ENCODE data around the gene PRKAG2. TPM values are rescaled to one million over a fixed set of nuclear protein-coding genes. Genes with fewer than 3 reads are reported as not detected.

The PRKAG2 gene
- polyA plus RNA-seq, 1 of the 3 experiments (the other 2 are of a cell fraction), result 51.6 TPM

DNA sequence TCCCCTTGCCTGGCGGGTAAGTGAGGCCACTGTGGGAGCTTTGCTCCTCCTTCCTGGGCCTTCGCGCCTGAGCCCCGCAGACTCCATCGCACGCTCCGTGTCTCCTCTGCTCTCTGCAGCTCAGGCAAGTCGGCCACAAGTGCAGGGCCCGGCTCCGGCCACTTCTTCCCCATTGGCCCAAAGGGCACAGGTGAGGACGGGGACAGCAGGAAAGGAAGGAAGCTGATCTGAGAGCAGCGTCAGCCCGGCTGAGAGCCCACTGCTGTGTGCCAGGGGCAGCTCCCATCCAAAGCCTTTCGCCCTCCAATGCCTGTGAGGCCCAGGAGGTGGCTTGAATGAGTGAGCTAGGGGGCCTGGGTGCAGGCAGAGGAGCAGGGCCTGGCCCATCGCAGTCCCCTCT, 323.6 kb downstream of the PRKAG2 start:
- Histone ChIP-seq H3K36me3 (replicated peaks in 1 of 2; ENCODE audit: control insufficient read depth in 1 of 2, insufficient read depth in 2 of 2, low read length in 1 of 2) (peaks cover 8 to 14% of the 10 kb centered on the region in 2 experiments), H3F3A (replicated peaks; ENCODE audit: insufficient read depth) (no peaks in the 10 kb centered on the region), H3K9me2 (no peaks in the 10 kb centered on the region), H3K4me2 (no peak overlapping the region), H4K20me1 (ENCODE audit: insufficient read depth) (no peaks in the 10 kb centered on the region), H3K4me1 (ENCODE audit: control insufficient read depth in 1 of 2, insufficient read depth in 2 of 2, low read depth in 1 of 2, low read length in 1 of 2) (peaks cover 0 to 2% of the 10 kb centered on the region in 2 experiments; a peak in 1 of 4 replicates), H2AFZ (ENCODE audit: low read depth) (no peak overlapping the region), H3K9me3 (no peaks in the 10 kb centered on the region), H3K79me2 (ENCODE audit: insufficient read depth) (no peaks in the 10 kb centered on the region), H3K4me3 (ENCODE audit: low read depth in 2 of 2, low read length in 1 of 2) (no peak overlapping the region), H3K27ac (ENCODE audit: low read depth in 2 of 2, low read length in 1 of 2) (no peak overlapping the region), H3K27me3 (ENCODE audit: insufficient read depth) (no peaks in the 10 kb centered on the region), H3K9ac (no peak overlapping the region)
- DNase-seq, result no peak
- CTCF ChIA-PET, result interaction anchor here (1.1 to 1.7 kb wide), 4 partner anchors 16 to 203 kb away, joined by 4 to 5 read pairs (median 5); no protein-coding TSS in a partner anchor
- TF ChIP-seq POLR2AphosphoS5 (IDR thresholded peaks at IDR 0.05; ENCODE audit: low read depth, low read length), result no peak
- TF ChIP-seq, protein P1, sequence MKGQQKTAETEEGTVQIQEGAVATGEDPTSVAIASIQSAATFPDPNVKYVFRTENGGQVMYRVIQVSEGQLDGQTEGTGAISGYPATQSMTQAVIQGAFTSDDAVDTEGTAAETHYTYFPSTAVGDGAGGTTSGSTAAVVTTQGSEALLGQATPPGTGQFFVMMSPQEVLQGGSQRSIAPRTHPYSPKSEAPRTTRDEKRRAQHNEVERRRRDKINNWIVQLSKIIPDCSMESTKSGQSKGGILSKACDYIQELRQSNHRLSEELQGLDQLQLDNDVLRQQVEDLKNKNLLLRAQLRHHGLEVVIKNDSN (IDR thresholded peaks at IDR 0.05; ENCODE audit: borderline replicate concordance, low read depth), result no peak
- no peak for TF ChIP-seq GATA2 (CRISPR knock-in tag; IDR thresholded peaks at IDR 0.05)
- no peak for TF ChIP-seq TCF12 (IDR thresholded peaks at IDR 0.05)
- TF ChIP-seq, protein P2, sequence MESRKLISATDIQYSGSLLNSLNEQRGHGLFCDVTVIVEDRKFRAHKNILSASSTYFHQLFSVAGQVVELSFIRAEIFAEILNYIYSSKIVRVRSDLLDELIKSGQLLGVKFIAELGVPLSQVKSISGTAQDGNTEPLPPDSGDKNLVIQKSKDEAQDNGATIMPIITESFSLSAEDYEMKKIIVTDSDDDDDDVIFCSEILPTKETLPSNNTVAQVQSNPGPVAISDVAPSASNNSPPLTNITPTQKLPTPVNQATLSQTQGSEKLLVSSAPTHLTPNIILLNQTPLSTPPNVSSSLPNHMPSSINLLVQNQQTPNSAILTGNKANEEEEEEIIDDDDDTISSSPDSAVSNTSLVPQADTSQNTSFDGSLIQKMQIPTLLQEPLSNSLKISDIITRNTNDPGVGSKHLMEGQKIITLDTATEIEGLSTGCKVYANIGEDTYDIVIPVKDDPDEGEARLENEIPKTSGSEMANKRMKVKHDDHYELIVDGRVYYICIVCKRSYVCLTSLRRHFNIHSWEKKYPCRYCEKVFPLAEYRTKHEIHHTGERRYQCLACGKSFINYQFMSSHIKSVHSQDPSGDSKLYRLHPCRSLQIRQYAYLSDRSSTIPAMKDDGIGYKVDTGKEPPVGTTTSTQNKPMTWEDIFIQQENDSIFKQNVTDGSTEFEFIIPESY (IDR thresholded peaks at IDR 0.05; ENCODE audit: borderline replicate concordance, low read depth), result no peak
- no peak for TF ChIP-seq REST (IDR thresholded peaks at IDR 0.05; ENCODE audit: low read depth, low read length)
- no peak for TF ChIP-seq FOSL2 (IDR thresholded peaks at IDR 0.05; ENCODE audit: borderline replicate concordance, low read depth)
- TF ChIP-seq FOXM1 (IDR thresholded peaks at IDR 0.05; ENCODE audit: low read depth), result no peak
- no peak for TF ChIP-seq RAD21 (IDR thresholded peaks at IDR 0.05; ENCODE audit: low read length)
- no peak for TF ChIP-seq JUND (IDR thresholded peaks at IDR 0.05)
- TF ChIP-seq CHD2 (IDR thresholded peaks at IDR 0.05; ENCODE audit: low read length, partially characterized antibody), result no peak
- TF ChIP-seq FOXJ3 (CRISPR knock-in tag; IDR thresholded peaks at IDR 0.05), result no peak
- TF ChIP-seq RCOR1 (IDR thresholded peaks at IDR 0.05; ENCODE audit: low read length), result no peak
- no peak for TF ChIP-seq NFIC (IDR thresholded peaks at IDR 0.05; ENCODE audit: borderline replicate concordance)
- no peak for TF ChIP-seq RFX5 (IDR thresholded peaks at IDR 0.05; ENCODE audit: low read length)
- no peak for TF ChIP-seq MXI1 (IDR thresholded peaks at IDR 0.05; ENCODE audit: low read depth, low read length)
- 87% methylated on average over 15 of the region's 15 CpGs for WGBS (ENCODE audit: low lambda C conversion rate)
- POLR2A ChIA-PET, result no interaction called here
